Fibroblast of peridontal ligament (primary cell): ENCODE data around the gene PLP1.
A peak's percentile ranks its signal among the peaks of the same experiment; 100 is the strongest.

Experiments used
- DNase-seq: peaks from one replicate; pipeline ENCODE4 v3.0.0-alpha.2; 2010; ENCODE audit errors: extremely low read depth

Gene PLP1

DNA sequence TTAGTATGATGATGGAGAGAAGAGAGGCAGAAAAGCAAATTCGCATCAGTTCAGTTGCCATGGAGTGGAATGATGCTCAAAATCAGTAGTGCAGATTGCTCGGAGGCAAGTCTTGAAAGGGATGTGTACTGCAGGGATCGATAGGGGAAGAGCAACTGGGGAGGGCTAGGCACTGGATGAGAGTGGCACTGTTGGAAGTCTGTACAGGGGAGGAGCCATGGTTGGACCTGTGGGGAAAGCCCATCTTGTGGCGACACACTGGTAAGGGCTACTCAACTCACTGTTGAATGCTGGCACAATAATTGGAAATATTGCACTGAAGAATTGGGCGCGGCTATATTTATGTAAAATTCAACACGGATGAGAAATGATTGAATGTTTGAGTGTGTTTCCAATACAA is 54.2 kb downstream of the PLP1 start:
- no peak for DNase-seq

DNA sequence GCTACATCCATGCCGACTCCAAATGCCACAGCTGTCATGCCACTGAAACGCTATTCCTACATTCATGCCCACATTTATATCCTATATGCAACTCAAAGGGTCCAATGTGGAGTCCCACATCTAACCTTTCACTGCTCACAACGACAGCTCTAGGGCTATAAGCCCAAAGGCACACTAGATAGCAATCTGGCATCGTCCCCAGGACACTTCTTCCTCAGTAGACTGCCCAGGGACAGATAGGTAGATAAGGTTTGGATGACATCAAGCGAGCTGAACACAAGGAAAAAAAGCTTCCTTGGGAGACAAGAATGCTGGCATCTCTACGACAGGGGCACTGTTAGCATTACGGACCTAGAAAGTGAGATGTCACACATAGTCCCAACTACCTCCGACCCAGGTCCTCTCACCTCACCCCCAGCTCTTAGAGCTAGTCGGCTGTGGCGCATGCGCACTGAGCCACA is 54.7 kb downstream of the PLP1 start:
- no peak for DNase-seq

GRCh38 chrX:103831803-103832544 is 55.3 kb downstream of the PLP1 start, which contains the start of gene RAB9B:
RAB9B (minus strand) TSS chrX:103832257; CDS start chrX:103825784, 6,473 bp downstream.
- DNase-seq = peak; percentile 7

GRCh38 chrX:103839404-103839803 is 62.8 kb downstream of the PLP1 start:
- no peak for DNase-seq
